ENCODE data around the gene AIDA. TPM values are rescaled to one million over a fixed set of nuclear protein-coding genes. Genes with fewer than 3 reads are reported as not detected.
A peak's percentile ranks its signal among the peaks of the same experiment; 100 is the strongest.

Gene AIDA
- total RNA-seq, 1 experiment from 2014 or later, result 73.1 TPM

- Histone ChIP-seq H3K4me1 (ENCODE audit: control insufficient read depth, insufficient read depth, low read length) (peaks cover 9% of the 10 kb centered on the region), H3K9me3 (ENCODE audit: control insufficient read depth, insufficient read depth, low read depth, low read length) (no peaks in the 10 kb centered on the region), H3K4me3 (ENCODE audit: low read depth in 2 of 2, low read length in 2 of 2) (peak overlapping the region; percentile 80 to 100), H3K36me3 (ENCODE audit: control insufficient read depth, insufficient read depth, low read length) (peaks cover 7% of the 10 kb centered on the region), H3K27ac (ENCODE audit: low read length) (peak overlapping the region; percentile 75), H3K27me3 (ENCODE audit: control insufficient read depth, insufficient read depth, low read length) (no peaks in the 10 kb centered on the region)
- ChIA-PET CTCF (no interaction called here), POLR2A (interaction anchor here (0.7 kb wide), 1 partner anchor 1723 kb away, joined by 3 read pairs; the partner anchor contains the start of gene WDR26)
- peak; percentile 15 for DNase-seq (ENCODE audit: low read depth, low spot score)
- TF ChIP-seq SIN3A (IDR thresholded peaks at IDR 0.05; ENCODE audit: borderline replicate concordance, insufficient read depth, low read depth, low read length) (peak; percentile 58), TCF7L2 (IDR thresholded peaks at IDR 0.05; ENCODE audit: low read depth, low read length) (no peak)
- intact Hi-C loops (cut with micrococcal nuclease; ENCODE audit: unreplicated experiment), result loop anchor here (5.0 kb wide), 1 partner anchor 244 kb away; no protein-coding TSS in a partner anchor
- ATAC-seq, result peak; percentile 61
- in situ Hi-C loops (cut with HindIII; ENCODE audit: low pct_unique_long_range_greater_than_20kb, low sequenced_read_pairs), result no loop called here
- TSS peak; percentile 85 for BruUV-seq (replicated peaks)
Measured at GRCh38 chr1:222711319-222712252, 705 bp downstream of the AIDA start.

- DNase-seq (ENCODE audit: low read depth, low spot score) (no peak), ATAC-seq (no peak)
- Histone ChIP-seq H3K9me3 (ENCODE audit: control insufficient read depth, insufficient read depth, low read depth, low read length) (peaks cover 5% of the 10 kb centered on the region; the same call in 1 of the 2 replicates), H3K4me3 (ENCODE audit: low read depth in 2 of 2, low read length in 2 of 2) (no peak overlapping the region), H3K36me3 (ENCODE audit: control insufficient read depth, insufficient read depth, low read length) (peaks cover 3% of the 10 kb centered on the region; the same call in 1 of the 2 replicates), H3K27ac (ENCODE audit: low read length) (no peak overlapping the region), H3K27me3 (ENCODE audit: control insufficient read depth, insufficient read depth, low read length) (no peaks in the 10 kb centered on the region), H3K4me1 (ENCODE audit: control insufficient read depth, insufficient read depth, low read length) (peaks cover 9% of the 10 kb centered on the region)
- no TSS peak for BruUV-seq (replicated peaks)
- ChIA-PET CTCF (no interaction called here), POLR2A (no interaction called here)
- no peak for TF ChIP-seq TCF7L2 (IDR thresholded peaks at IDR 0.05; ENCODE audit: low read depth, low read length)
- TF ChIP-seq SIN3A (IDR thresholded peaks at IDR 0.05; ENCODE audit: borderline replicate concordance, insufficient read depth, low read depth, low read length), result no peak
- TF ChIP-seq POLR2AphosphoS5 (IDR thresholded peaks at IDR 0.05; ENCODE audit: low read depth, low read length), result no peak
- no peak for TF ChIP-seq CTCF (IDR thresholded peaks at IDR 0.05)
- no peak for TF ChIP-seq REST (IDR thresholded peaks at IDR 0.05; ENCODE audit: insufficient read depth in 1 of 2, low read depth in 2 of 2, low read length in 1 of 2)
- in situ Hi-C loops (cut with HindIII; ENCODE audit: low pct_unique_long_range_greater_than_20kb, low sequenced_read_pairs), result no loop called here
- intact Hi-C loops (cut with micrococcal nuclease; ENCODE audit: unreplicated experiment), result loop anchor here (5.0 kb wide), 1 partner anchor 242 kb away; no protein-coding TSS in a partner anchor
Measured at GRCh38 chr1:222709700-222710153, 2.6 kb downstream of the AIDA start.

All from Panc1 (cell line).